Fibroblast of pulmonary artery (primary cell): ENCODE data around the gene MAS1L.

Source experiments
- DNase-seq: peaks from one replicate; pipeline ENCODE4 v3.0.0-alpha.2; 2010; ENCODE audit warnings: low read depth
- H3K4me3 ChIP-seq: replicated peaks from 2 replicates; pipeline ENCODE4 v1.5.1; 2011; ENCODE audit warnings: low read depth, mild to moderate bottlenecking, control low read depth, low read length, moderate library complexity
- CTCF ChIP-seq: IDR thresholded peaks from 2 replicates; pipeline ENCODE4 v1.5.1; 2011; ENCODE audit warnings: mild to moderate bottlenecking, control low read depth, low read length, inconsistent platforms; ENCODE audit errors: missing control alignments

The MAS1L gene

GRCh38 chr6:29487660-29488059, at the start of gene MAS1L:
TSS of gene MAS1L (minus strand) at chr6:29487956. CDS start at chr6:29487902, 54 bp downstream.
- DNase-seq: no peak
- TF ChIP-seq CTCF: no peak
- no peak within 1 kb of the TSS for H3K4me3 ChIP-seq

GRCh38 chr6:29532320-29532951, 44.7 kb upstream of the MAS1L start:
- no peak for DNase-seq

GRCh38 chr6:29531668-29532067, 43.9 kb upstream of the MAS1L start:
- TF ChIP-seq CTCF: no peak
- no peak overlapping the region for H3K4me3 ChIP-seq
- DNase-seq: no peak

More at GRCh38 chr6:29532320-29532951, 44.7 kb upstream of the MAS1L start:
- TF ChIP-seq CTCF: no peak
- H3K4me3 ChIP-seq: no peak overlapping the region

- DNase-seq: no peak
- TF ChIP-seq CTCF: no peak
- no peak overlapping the region for H3K4me3 ChIP-seq
Measured at GRCh38 chr6:29530671-29531310, 43.0 kb upstream of the MAS1L start.

GRCh38 chr6:29529956-29530355, 42.2 kb upstream of the MAS1L start:
- no peak overlapping the region for H3K4me3 ChIP-seq
- TF ChIP-seq CTCF: no peak
- DNase-seq: no peak

- no peak for TF ChIP-seq CTCF
- H3K4me3 ChIP-seq: no peak overlapping the region
- DNase-seq: no peak
Measured at GRCh38 chr6:29528988-29529560, 41.3 kb upstream of the MAS1L start.
